Subcutaneous adipose tissue (tissue), 4 donors: Measurements from ENCODE around the gene PACS2. TPM values are rescaled to one million over a fixed set of nuclear protein-coding genes. Genes with fewer than 3 reads are reported as not detected.

Source experiments
- total RNA-seq, 4 donors: library from RNA; depleted of rRNA; stranded (reverse); fragments of >200 nt; gene quantifications; one replicate each; pipeline ENCODE4 v1.1.0, GENCODE V29; 2016
- TF ChIP-seq, protein P1 (sequence below): fragments of 450-650 bp; IDR thresholded peaks from one replicate; pipeline ENCODE4 v1.5.1; 2016; ENCODE audit warnings: low read depth, mild to moderate bottlenecking, control low read depth, antibody characterized with exemption, moderate library complexity

PACS2 gene
- total RNA-seq, 4 donors from 2014 or later = 37.2 to 124 (median 57.8) TPM

- TF ChIP-seq, protein P1, sequence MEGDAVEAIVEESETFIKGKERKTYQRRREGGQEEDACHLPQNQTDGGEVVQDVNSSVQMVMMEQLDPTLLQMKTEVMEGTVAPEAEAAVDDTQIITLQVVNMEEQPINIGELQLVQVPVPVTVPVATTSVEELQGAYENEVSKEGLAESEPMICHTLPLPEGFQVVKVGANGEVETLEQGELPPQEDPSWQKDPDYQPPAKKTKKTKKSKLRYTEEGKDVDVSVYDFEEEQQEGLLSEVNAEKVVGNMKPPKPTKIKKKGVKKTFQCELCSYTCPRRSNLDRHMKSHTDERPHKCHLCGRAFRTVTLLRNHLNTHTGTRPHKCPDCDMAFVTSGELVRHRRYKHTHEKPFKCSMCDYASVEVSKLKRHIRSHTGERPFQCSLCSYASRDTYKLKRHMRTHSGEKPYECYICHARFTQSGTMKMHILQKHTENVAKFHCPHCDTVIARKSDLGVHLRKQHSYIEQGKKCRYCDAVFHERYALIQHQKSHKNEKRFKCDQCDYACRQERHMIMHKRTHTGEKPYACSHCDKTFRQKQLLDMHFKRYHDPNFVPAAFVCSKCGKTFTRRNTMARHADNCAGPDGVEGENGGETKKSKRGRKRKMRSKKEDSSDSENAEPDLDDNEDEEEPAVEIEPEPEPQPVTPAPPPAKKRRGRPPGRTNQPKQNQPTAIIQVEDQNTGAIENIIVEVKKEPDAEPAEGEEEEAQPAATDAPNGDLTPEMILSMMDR = no peak
Observed at GRCh38 chr14:105326891-105327694, 12.5 kb downstream of the PACS2 start.

DNA sequence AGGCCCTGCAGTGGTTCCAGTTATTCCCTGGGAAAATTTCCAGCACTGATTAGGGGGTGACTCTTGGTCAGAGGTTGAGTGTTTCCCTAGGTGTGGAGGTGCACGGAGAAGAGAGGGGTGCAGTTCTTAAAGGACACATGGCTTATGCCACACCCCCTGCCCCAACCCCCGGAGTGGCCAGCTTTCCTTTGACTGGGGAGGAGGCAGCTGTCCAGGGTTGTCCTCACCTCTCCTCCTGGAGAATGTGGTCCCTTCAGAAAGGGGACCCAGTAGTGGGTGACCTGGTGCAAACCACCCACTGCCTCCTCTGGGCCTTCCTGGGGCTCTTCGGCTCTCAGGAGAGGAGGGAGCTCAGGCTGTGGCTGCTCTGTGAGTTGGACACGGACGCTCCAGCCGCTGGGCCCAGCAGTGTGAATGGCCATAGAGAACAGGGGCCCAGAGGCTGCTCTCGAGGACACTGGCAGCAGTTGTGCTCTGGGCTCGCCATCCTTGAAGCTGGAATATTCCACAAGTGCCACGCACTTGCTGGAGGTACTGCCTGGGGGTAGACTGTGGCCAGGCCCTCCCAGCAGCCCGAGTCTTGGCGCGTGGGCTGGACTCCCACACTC lies 13.6 kb downstream of the PACS2 start:
- TF ChIP-seq, protein P1 = no peak

GRCh38 chr14:105328678-105329390 lies 14.3 kb downstream of the PACS2 start:
- TF ChIP-seq, protein P1 = no peak

DNA sequence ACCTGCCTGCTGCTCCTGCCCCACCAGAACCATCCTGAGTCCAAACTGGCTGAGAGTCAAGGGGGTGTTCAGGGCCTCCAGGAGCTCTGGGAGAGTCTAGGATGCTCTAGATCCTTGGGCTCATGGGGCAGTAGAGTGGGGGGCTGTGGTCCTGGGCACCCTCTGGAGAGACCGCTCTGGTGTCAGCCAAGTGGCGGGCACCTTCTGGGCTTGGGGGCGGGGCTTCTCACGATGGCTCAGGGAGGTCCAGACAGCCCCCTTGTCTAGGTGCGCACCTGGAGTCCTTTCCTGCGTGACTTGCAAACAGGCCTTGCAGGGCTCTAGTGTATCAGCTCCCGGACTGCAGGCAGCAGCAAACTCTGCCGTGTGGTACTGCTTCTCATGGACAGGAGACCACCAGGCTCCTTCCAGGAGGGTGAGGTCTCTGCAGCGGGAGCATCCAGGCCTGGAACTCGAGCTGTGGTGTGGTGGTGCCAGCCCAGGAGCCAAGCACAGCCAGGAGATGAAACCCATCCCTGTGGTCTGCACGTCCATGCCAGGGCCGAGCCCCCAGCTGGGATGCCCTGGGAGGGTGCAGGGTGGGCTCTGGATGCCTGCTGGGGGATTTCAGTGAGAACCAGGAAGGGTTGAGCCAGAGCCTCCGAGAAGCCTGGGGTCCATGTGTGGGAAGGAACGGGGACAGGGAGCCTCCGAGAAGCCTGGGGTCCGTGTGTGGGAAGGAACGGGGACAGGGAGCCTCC lies 15.0 kb downstream of the PACS2 start:
- TF ChIP-seq, protein P1 = no peak

- TF ChIP-seq, protein P1 = no peak
Observed at GRCh38 chr14:105330491-105330895, 15.9 kb downstream of the PACS2 start.

DNA sequence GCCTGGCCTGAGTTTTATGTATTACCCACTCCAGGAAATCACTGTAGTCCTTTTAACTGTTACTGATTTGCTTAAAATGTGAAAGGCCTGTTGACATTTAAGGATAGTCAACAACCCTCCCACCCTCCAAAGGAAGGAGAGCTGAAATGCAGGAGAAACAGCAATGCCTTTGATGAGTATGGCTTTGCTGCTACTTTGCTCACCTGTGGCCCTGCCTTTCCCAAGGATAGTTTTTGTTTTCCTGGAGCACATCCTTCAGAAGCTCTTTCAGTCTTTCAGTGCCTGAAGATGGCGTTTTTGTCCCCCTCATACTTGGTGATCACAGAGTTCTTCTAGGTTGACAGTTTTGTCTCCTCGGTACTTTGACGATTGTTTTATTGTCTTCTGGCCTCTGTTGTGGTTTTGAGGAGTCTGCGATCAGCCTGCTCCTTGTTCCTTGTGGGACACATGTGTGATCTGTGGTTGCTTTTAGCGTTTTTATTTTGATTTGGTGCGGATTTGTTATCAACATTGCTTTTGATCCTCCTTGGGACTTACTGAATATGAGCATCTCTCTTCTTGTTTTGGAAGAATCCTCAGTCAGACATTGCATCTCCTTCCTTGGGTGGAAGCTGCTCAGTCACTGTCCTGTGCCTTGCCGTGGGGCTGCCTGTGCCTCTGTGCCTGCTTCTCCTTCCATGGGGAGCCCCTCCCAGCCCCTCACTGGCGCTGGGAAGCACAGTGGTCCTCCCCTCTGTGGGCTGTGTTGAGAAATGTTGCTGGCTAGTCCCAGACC lies 17.2 kb downstream of the PACS2 start:
- TF ChIP-seq, protein P1 = no peak
